Endothelial cell (in vitro differentiated cells): Measurements from ENCODE around the gene CPT1C. TPM values are rescaled to one million over a fixed set of nuclear protein-coding genes. Genes with fewer than 3 reads are reported as not detected.

Experiments
- DNase-seq: peaks from one replicate; pipeline ENCODE4 v3.0.0; 2021; ENCODE audit warnings: low spot score
- H3K27ac Mint-ChIP-seq: one replicate; pipeline ENCODE4 v1.8.0; 2021; ENCODE audit warnings: mixed read lengths, inconsistent platforms; ENCODE audit not compliant: unreplicated experiment
- H3K27me3 Mint-ChIP-seq: one replicate; pipeline ENCODE4 v1.8.0; 2021; ENCODE audit warnings: mild to moderate bottlenecking, moderate library complexity, mixed read lengths, inconsistent platforms; ENCODE audit not compliant: unreplicated experiment
- H3K36me3 Mint-ChIP-seq: one replicate; pipeline ENCODE4 v1.8.0; 2021; ENCODE audit warnings: mild to moderate bottlenecking, low read depth, mixed read lengths, inconsistent platforms; ENCODE audit not compliant: unreplicated experiment
- H3K4me1 Mint-ChIP-seq: one replicate; pipeline ENCODE4 v1.8.0; 2021; ENCODE audit warnings: mild to moderate bottlenecking, mixed read lengths, inconsistent platforms; ENCODE audit not compliant: unreplicated experiment
- H3K4me3 Mint-ChIP-seq: one replicate; pipeline ENCODE4 v1.8.0; 2021; ENCODE audit warnings: mild to moderate bottlenecking, mixed read lengths, inconsistent platforms; ENCODE audit not compliant: unreplicated experiment
- H3K9me3 Mint-ChIP-seq: one replicate; pipeline ENCODE4 v1.8.0; 2021; ENCODE audit warnings: mixed read lengths, inconsistent platforms; ENCODE audit not compliant: unreplicated experiment
- CTCF ChIP-seq: fragments of 200-600 bp; sonication (generic); IDR thresholded peaks from one replicate; pipeline ENCODE4 v1.5.0; 2021; ENCODE audit warnings: antibody characterized with exemption; ENCODE audit not compliant: unreplicated experiment
- total RNA-seq: library from RNA; stranded (reverse); fragmentation: NEBNext Ultra II Directional; extraction: Animal tissue kit (Norgen Biotek cat#: 25700); gene quantifications from one replicate; pipeline ENCODE4 v1.2.1, GENCODE V29; 2021; ENCODE audit not compliant: unreplicated experiment

The CPT1C gene
- total RNA-seq, 1 donor from 2014 or later, result 94.1 TPM

- Mint-ChIP-seq H3K4me3 (peak overlapping the region; percentile 69), H3K27ac (no peak overlapping the region), H3K9me3 (no peaks in the 10 kb centered on the region), H3K27me3 (peaks cover 18% of the 10 kb centered on the region), H3K4me1 (no peaks in the 10 kb centered on the region), H3K36me3 (peaks cover 46% of the 10 kb centered on the region)
- no peak for DNase-seq
- TF ChIP-seq CTCF, result no peak
Measured at GRCh38 chr19:49656456-49657109, 34.3 kb upstream of the CPT1C start.

GRCh38 chr19:49657493-49658138 is 33.3 kb upstream of the CPT1C start:
- H3K4me1 Mint-ChIP-seq, result no peaks in the 10 kb centered on the region
- H3K36me3 Mint-ChIP-seq, result peaks cover 46% of the 10 kb centered on the region
- no peak for DNase-seq
- peaks cover 22% of the 10 kb centered on the region for H3K27me3 Mint-ChIP-seq
- H3K9me3 Mint-ChIP-seq, result no peaks in the 10 kb centered on the region
- peak overlapping the region; percentile 67 for H3K4me3 Mint-ChIP-seq
- H3K27ac Mint-ChIP-seq, result no peak overlapping the region
- TF ChIP-seq CTCF, result no peak

- TF ChIP-seq CTCF, result no peak
- no peak overlapping the region for H3K27ac Mint-ChIP-seq
- peaks cover 22% of the 10 kb centered on the region for H3K27me3 Mint-ChIP-seq
- no peak for DNase-seq
- H3K9me3 Mint-ChIP-seq, result no peaks in the 10 kb centered on the region
- H3K36me3 Mint-ChIP-seq, result peaks cover 46% of the 10 kb centered on the region
- no peaks in the 10 kb centered on the region for H3K4me1 Mint-ChIP-seq
- H3K4me3 Mint-ChIP-seq, result no peak overlapping the region
Measured at GRCh38 chr19:49658139-49658517, 32.8 kb upstream of the CPT1C start.

- H3K27me3 Mint-ChIP-seq, result peaks cover 22% of the 10 kb centered on the region
- H3K4me3 Mint-ChIP-seq, result peak overlapping the region; percentile 21
- H3K36me3 Mint-ChIP-seq, result peaks cover 46% of the 10 kb centered on the region
- H3K9me3 Mint-ChIP-seq, result no peaks in the 10 kb centered on the region
- no peak for TF ChIP-seq CTCF
- H3K27ac Mint-ChIP-seq, result peak overlapping the region; percentile 52
- no peak for DNase-seq
- H3K4me1 Mint-ChIP-seq, result no peaks in the 10 kb centered on the region
Measured at GRCh38 chr19:49658566-49659442, 32.1 kb upstream of the CPT1C start.
